Measurements from ENCODE around the gene PER1.
A peak's percentile ranks its signal among the peaks of the same experiment; 100 is the strongest.

PER1 gene

DNA sequence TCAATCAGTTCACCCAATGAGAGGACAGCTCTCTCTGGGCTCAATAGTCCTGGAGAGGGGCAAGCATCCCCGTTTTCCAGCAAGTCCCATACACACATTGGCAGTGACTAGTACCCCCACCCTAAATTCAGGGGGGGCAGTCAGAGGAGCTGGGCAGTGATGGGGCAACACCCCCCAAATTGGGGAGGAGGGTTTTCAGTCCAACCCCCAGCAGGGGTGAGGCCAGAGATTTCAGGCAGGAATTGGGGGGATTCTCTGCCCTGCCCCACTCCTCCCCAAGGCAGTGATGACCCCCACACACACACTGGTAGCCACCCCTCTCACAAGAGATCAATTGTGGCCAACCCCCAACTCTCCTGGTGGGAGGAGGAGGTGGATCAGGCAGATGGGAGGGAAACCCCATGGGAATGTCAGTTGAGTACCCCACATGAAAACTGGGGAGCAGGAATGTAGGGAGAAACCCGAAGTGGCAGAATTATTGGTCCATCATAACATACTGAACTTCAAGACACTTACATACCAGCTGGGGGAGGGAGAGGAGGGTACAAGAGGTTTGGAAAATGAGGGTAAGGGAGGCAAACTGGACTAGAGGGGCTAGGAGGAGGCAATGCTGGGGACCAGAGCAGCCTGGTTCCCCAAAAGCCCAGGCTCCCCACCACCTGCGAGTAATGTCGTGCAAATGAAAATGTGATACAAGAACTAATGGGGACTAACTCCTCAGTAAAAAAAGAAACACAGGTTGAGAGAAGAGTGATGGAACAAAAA is 7.4 kb upstream of the PER1 start:
- Histone ChIP-seq H3K9me2 (replicated peaks; ENCODE audit: insufficient read depth, low read length) (no peaks in the 10 kb centered on the region), H3K27ac (ENCODE audit: low read depth, low read length) (no peak overlapping the region), H3F3A (ENCODE audit: insufficient read depth) (peaks cover 20% of the 10 kb centered on the region), H3K27me3 (ENCODE audit: low read length) (no peaks in the 10 kb centered on the region), H2AFZ (ENCODE audit: low read depth, low read length, severe bottlenecking) (no peak overlapping the region), H3K36me3 (ENCODE audit: low read length) (no peaks in the 10 kb centered on the region), H3K79me2 (ENCODE audit: insufficient read depth, low read length) (peaks cover 16% of the 10 kb centered on the region), H3K9me3 (ENCODE audit: insufficient read depth, low read length) (no peaks in the 10 kb centered on the region), H4K20me1 (ENCODE audit: low read depth, low read length) (no peaks in the 10 kb centered on the region), H3K4me3 (ENCODE audit: insufficient read depth, low read length, poor library complexity, severe bottlenecking) (no peak overlapping the region), H3K4me2 (ENCODE audit: low read depth, low read length, poor library complexity, severe bottlenecking) (no peak overlapping the region), H3K9ac (ENCODE audit: low read length) (no peak overlapping the region)
- TF ChIP-seq EZH2phosphoT487 (conservative IDR thresholded peaks at IDR 0.05; ENCODE audit: low read length) (no peak), CTCF (IDR thresholded peaks at IDR 0.05; ENCODE audit: insufficient read depth, low read length, poor library complexity, severe bottlenecking) (no peak)

- Histone ChIP-seq H3K36me3 (ENCODE audit: low read length) (no peaks in the 10 kb centered on the region), H3K27me3 (ENCODE audit: low read length) (no peaks in the 10 kb centered on the region), H4K20me1 (ENCODE audit: low read depth, low read length) (no peaks in the 10 kb centered on the region), H3F3A (ENCODE audit: insufficient read depth) (peaks cover 15% of the 10 kb centered on the region), H3K4me3 (ENCODE audit: insufficient read depth, low read length, poor library complexity, severe bottlenecking) (no peak overlapping the region), H3K27ac (ENCODE audit: low read depth, low read length) (no peak overlapping the region), H2AFZ (ENCODE audit: low read depth, low read length, severe bottlenecking) (no peak overlapping the region), H3K9me3 (ENCODE audit: insufficient read depth, low read length) (no peaks in the 10 kb centered on the region), H3K9me2 (replicated peaks; ENCODE audit: insufficient read depth, low read length) (no peaks in the 10 kb centered on the region), H3K79me2 (ENCODE audit: insufficient read depth, low read length) (peaks cover 16% of the 10 kb centered on the region), H3K9ac (ENCODE audit: low read length) (no peak overlapping the region), H3K4me2 (ENCODE audit: low read depth, low read length, poor library complexity, severe bottlenecking) (no peak overlapping the region)
- TF ChIP-seq EZH2phosphoT487 (conservative IDR thresholded peaks at IDR 0.05; ENCODE audit: low read length) (no peak), CTCF (IDR thresholded peaks at IDR 0.05; ENCODE audit: insufficient read depth, low read length, poor library complexity, severe bottlenecking) (no peak)
Measured at GRCh38 chr17:8159032-8159400, 6.8 kb upstream of the PER1 start.

DNA sequence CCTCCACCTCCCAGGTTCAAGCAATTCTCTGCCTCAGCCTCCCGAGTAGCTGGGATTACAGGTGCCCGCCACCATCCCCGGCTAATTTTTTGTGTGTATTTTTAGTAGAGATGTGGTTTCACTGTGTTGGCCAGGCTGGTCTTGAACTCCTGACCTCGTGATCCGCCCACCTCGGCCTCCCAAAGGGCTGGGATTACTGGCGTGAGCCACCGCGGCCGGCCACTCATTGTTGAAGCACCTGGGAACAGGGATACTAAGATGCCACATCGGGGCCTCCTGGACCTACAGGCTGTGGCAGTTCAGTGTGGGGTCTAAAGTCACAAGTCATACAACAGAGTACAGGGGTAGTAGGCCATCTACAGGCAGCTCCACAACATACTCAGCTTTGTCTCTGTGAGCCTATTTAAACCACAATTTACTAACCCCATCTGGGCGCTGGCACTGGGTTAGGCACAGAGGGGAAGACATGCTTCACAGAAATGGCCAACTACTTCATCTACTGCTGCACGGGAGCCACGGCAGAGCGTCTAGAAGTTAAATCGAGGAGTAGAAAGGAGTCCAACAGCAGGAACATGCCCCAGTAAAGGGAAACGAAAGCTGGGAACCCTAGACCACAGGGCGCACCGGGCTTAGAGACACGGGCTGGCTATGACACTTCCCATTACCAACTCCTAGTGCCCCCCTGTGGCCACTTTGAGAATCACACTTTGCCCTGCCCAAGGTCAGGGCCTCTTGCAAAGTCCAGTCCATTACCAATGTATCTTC is 6.2 kb upstream of the PER1 start:
- H3K9me3 ChIP-seq (ENCODE audit: insufficient read depth, low read length) = no peaks in the 10 kb centered on the region
- TF ChIP-seq CTCF (IDR thresholded peaks at IDR 0.05; ENCODE audit: insufficient read depth, low read length, poor library complexity, severe bottlenecking) = peak; percentile 62
- no peak for TF ChIP-seq EZH2phosphoT487 (conservative IDR thresholded peaks at IDR 0.05; ENCODE audit: low read length)
- H2AFZ ChIP-seq (ENCODE audit: low read depth, low read length, severe bottlenecking) = no peak overlapping the region
- no peaks in the 10 kb centered on the region for H3K36me3 ChIP-seq (ENCODE audit: low read length)
- H3K27ac ChIP-seq (ENCODE audit: low read depth, low read length) = peak overlapping the region; percentile 58
- no peaks in the 10 kb centered on the region for H4K20me1 ChIP-seq (ENCODE audit: low read depth, low read length)
- no peak overlapping the region; the same call in 1 of the 2 replicates for H3K9ac ChIP-seq (ENCODE audit: low read length)
- peak overlapping the region; percentile 59 for H3K4me2 ChIP-seq (ENCODE audit: low read depth, low read length, poor library complexity, severe bottlenecking)
- no peak overlapping the region for H3K4me3 ChIP-seq (ENCODE audit: insufficient read depth, low read length, poor library complexity, severe bottlenecking)
- H3K9me2 ChIP-seq (replicated peaks; ENCODE audit: insufficient read depth, low read length) = no peaks in the 10 kb centered on the region
- H3F3A ChIP-seq (ENCODE audit: insufficient read depth) = peaks cover 12% of the 10 kb centered on the region
- no peaks in the 10 kb centered on the region for H3K27me3 ChIP-seq (ENCODE audit: low read length)
- peaks cover 16% of the 10 kb centered on the region for H3K79me2 ChIP-seq (ENCODE audit: insufficient read depth, low read length)
